ENCODE data around the gene TCERG1.

TCERG1 gene

GRCh38 chr5:146446861-146447733 is at the start of gene TCERG1:
Gene TCERG1 (plus strand): TSS chr5:146447333. CDS start chr5:146447350, 17 bp downstream.
- peak; percentile 100 for DNase-seq

GRCh38 chr5:146398826-146399225 is 48.3 kb upstream of the TCERG1 start:
- DNase-seq: no peak

GRCh38 chr5:146399481-146399880 is 47.7 kb upstream of the TCERG1 start:
- DNase-seq: no peak

GRCh38 chr5:146400201-146400600 is 46.9 kb upstream of the TCERG1 start:
- DNase-seq: no peak

GRCh38 chr5:146401021-146401420 is 46.1 kb upstream of the TCERG1 start:
- no peak for DNase-seq

GRCh38 chr5:146402949-146403348 is 44.2 kb upstream of the TCERG1 start:
- no peak for DNase-seq

GRCh38 chr5:146409054-146409671 is 38.0 kb upstream of the TCERG1 start:
- DNase-seq: peak; percentile 35

- no peak for DNase-seq
Measured at GRCh38 chr5:146410272-146410671, 36.9 kb upstream of the TCERG1 start.

- no peak for DNase-seq
Measured at GRCh38 chr5:146419696-146420095, 27.4 kb upstream of the TCERG1 start.

- DNase-seq: no peak
Measured at GRCh38 chr5:146425023-146425422, 22.1 kb upstream of the TCERG1 start.

GRCh38 chr5:146426305-146426704 is 20.8 kb upstream of the TCERG1 start:
- no peak for DNase-seq

- DNase-seq: peak; percentile 63
Measured at GRCh38 chr5:146426853-146427618, 20.1 kb upstream of the TCERG1 start.

- no peak for DNase-seq
Measured at GRCh38 chr5:146427619-146427997, 19.5 kb upstream of the TCERG1 start.

GRCh38 chr5:146428658-146429057 is 18.5 kb upstream of the TCERG1 start:
- DNase-seq: no peak

- DNase-seq: no peak
Measured at GRCh38 chr5:146440353-146440752, 6.8 kb upstream of the TCERG1 start.

GRCh38 chr5:146440870-146441495 is 6.2 kb upstream of the TCERG1 start:
- DNase-seq: no peak

GRCh38 chr5:146441896-146442295 is 5.2 kb upstream of the TCERG1 start:
- DNase-seq: no peak

GRCh38 chr5:146447734-146448380 is 724 bp downstream of the TCERG1 start:
- DNase-seq: peak; percentile 69

GRCh38 chr5:146448783-146449519 is 1.8 kb downstream of the TCERG1 start:
- no peak for DNase-seq

- no peak for DNase-seq
Measured at GRCh38 chr5:146450002-146450401, 2.9 kb downstream of the TCERG1 start.

GRCh38 chr5:146451411-146451810 is 4.3 kb downstream of the TCERG1 start:
- DNase-seq: no peak

GRCh38 chr5:146457431-146457830 is 10.3 kb downstream of the TCERG1 start:
- DNase-seq: no peak
